GM18526 (cell line): Measurements from ENCODE around the gene POMT1.
A peak's percentile ranks its signal among the peaks of the same experiment; 100 is the strongest.

Experiments used
- POLR2A ChIP-seq: IDR thresholded peaks from 3 replicates; pipeline ENCODE4 v1.6.1; 2011; ENCODE audit not compliant: insufficient read length; ENCODE audit errors: extremely low read depth

Gene POMT1, protein sequence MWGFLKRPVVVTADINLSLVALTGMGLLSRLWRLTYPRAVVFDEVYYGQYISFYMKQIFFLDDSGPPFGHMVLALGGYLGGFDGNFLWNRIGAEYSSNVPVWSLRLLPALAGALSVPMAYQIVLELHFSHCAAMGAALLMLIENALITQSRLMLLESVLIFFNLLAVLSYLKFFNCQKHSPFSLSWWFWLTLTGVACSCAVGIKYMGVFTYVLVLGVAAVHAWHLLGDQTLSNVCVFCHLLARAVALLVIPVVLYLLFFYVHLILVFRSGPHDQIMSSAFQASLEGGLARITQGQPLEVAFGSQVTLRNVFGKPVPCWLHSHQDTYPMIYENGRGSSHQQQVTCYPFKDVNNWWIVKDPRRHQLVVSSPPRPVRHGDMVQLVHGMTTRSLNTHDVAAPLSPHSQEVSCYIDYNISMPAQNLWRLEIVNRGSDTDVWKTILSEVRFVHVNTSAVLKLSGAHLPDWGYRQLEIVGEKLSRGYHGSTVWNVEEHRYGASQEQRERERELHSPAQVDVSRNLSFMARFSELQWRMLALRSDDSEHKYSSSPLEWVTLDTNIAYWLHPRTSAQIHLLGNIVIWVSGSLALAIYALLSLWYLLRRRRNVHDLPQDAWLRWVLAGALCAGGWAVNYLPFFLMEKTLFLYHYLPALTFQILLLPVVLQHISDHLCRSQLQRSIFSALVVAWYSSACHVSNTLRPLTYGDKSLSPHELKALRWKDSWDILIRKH

DNA sequence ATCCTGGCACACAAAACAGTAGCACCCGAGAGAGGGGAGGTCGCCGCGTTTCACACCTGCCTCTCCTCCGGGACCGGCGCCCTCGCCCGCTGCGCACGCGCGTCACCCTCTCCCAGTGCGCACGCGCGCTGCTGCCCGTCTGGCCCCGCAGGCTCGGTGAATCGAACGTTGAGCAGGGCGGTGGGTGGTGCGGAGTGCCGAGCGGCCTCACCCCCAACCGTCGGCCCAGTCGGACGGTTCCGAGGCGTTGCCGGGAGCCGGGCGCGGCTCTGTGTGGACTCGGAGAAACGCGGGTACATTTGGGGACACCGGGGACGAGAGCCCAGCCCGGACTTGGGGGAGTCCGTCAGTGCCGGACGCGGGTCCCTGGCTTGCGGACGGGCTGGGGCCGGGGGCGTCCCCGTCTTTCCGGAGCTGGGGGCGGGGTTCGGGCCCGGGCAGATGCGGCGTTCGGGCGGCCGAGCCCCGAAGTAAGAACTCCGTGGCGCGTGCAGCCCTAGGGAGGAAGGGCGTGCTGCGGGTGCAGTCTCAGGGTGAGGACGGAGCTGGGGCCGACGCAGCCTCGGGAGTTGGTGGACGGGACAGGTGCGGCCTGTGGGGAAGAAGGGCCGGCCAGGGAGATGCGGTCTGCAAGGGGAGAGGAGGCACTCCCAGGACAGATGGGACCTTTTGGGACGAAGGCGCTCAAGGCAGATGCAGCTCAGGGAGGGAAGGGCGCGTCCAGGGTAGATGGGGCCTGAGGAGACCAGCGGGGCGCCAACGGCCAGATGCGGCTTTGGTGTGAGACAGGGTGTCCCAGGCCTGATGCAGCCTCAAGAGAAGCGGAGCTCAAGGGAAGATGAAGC is at the start of gene POMT1:
POMT1 (plus strand) TSS at position 138 of the 845 bp plus-strand sequence. CDS start 1,301 bp downstream, outside the sequence.
- peak; percentile 54 for TF ChIP-seq POLR2A

DNA sequence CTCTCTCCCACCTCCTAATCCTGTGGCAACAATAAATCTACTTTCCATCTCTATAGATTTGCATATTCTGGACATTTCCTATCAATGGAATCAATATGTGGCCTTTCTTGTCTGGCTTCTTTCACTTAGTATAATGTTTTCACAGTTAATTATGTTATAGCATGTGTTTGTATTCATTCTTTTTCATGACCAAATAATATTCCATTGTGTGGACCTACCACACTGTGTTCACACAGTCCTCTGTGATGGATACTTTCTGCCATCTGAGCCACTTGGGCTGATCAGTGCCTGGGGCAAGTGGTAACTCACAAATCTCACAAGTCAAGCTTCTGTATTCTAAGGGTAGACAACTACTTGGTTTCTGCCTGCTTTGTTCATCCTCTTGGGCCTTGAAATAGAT is 48.7 kb upstream of the POMT1 start:
- TF ChIP-seq POLR2A = no peak

DNA sequence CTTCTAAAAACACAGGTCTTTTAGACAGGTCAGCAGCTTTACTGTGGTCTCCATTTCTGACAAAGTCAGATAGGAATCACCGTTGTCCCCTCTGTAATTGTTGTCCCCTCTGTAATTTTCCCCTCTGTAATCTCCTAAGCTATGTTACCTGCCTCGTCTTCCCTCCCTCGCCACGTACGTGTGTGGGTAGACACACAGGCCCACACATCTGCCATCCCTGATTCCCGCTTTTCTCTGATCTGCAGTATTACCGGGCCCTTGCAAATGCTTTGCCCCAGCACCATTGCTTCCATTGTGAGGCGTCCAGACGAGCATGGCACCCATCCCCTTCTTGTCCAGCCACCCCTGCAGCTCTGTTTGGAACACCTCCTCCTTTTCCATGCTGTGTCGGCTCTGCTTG is 45.0 kb upstream of the POMT1 start:
- TF ChIP-seq POLR2A = no peak

DNA sequence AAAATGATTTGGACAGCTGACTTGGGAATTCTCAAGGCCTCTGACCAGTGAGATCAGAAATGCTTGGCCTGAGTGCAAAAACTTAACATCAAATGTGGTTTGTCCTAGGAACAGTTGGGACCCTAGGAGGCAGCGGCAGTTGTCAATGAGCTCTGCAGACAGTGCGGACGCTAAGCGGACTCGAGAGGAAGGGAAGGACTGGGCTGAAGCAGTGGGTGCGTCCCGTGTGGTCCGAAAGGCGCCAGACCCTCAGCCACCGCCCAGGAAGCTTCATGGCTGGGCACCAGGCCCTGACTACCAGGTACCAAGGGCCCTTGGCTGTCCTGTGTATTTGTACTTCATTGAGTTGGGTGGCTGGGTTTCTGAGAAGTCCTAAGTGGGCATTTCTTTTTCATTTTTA is 43.7 kb upstream of the POMT1 start:
- TF ChIP-seq POLR2A = no peak

- TF ChIP-seq POLR2A = no peak
These were observed 41.6 kb upstream of the POMT1 start for GRCh38 chr9:131461166-131461565.

- no peak for TF ChIP-seq POLR2A
These were observed 38.2 kb upstream of the POMT1 start for GRCh38 chr9:131464354-131465000.

GRCh38 chr9:131465401-131465800 is 37.3 kb upstream of the POMT1 start:
- no peak for TF ChIP-seq POLR2A

- no peak for TF ChIP-seq POLR2A
These were observed 35.3 kb upstream of the POMT1 start for GRCh38 chr9:131467214-131467935.

- TF ChIP-seq POLR2A = no peak
These were observed 34.7 kb upstream of the POMT1 start for GRCh38 chr9:131468031-131468430.

DNA sequence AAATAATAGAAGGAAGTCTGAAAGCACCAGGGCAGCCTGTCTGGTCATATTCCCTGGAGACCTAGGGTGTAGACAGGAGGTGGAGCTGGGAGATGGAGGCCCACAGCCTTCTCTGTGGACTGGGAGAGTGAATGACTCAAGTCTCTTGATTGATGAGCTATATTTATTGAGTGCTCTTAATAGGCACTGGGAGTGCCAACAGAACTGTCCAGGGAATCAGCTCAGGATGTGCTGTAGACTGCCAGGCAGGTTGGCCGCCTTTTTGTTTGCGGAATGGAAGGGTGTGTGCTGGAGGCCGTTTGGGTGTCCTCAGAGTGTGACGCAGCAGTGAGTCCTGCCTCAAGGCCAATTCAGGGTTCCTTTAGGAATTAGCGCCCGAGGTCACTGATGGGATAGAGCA is 33.4 kb upstream of the POMT1 start:
- TF ChIP-seq POLR2A = no peak

- TF ChIP-seq POLR2A = no peak
These were observed 32.8 kb upstream of the POMT1 start for GRCh38 chr9:131469951-131470350.

GRCh38 chr9:131470581-131470991 is 32.1 kb upstream of the POMT1 start:
- TF ChIP-seq POLR2A = no peak

DNA sequence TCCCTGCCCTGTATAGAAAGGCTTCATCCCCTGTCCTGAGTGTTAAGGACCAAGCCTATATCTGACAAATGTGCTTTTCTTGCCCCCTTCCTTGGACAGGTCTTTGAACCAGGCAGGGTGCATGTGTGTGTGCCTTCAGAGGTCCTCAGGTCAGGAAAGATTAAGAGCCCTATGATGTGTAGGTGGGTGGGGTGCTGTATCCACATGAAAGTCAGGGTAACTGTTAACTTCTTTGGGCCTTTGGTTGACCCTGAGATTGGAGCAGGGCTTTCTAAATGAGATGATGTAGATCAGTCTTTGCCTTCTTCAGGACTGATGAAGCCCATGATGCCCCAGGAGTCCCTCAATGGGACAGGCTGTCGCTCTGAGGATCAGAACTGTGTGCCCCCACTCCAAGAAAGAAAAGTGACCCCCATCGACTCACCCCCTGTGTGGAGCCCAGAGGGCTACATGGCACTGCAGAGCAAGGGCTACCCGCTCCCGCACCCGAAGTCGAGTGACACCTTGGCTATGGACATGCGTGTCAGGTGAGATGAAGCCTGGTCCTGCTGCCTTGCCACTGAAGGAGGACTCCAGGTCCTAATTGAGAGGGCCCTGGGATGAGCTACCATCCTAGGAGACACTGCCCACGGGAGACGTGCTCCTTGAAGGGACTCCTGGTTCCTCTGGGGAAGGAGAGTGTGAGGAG is 29.4 kb upstream of the POMT1 start:
- no peak for TF ChIP-seq POLR2A

- TF ChIP-seq POLR2A = no peak
These were observed 28.8 kb upstream of the POMT1 start for GRCh38 chr9:131473891-131474290.
